ENCODE results near the gene PLEKHG5.

Gene PLEKHG5

DNA sequence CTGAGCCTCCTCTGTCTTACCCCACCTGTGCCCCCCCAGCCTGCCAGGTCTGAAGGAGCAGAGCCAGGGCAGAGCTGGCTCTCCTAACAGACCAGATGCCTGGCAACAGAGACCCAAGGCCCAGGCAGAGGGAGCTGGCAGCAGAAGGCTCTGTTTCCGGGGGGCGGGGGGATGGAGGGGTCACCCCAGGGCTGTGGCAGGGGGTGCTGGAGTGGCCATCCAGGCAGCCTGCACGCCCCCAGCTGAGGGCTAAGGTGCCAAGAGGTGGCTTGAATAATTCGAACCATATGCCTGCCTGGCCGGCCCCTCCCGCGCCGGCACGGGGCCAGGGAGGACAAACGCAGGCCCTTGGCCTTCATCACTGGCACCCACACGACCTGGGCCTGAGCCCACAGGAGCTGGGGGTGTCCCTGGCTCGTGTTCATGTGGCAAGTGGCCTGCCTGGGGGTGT, 16.0 kb upstream of the PLEKHG5 start:
- TF ChIP-seq FOXP2 (optimal IDR thresholded peaks at IDR 0.05; ENCODE audit: borderline replicate concordance, extremely low read depth, extremely low read length, insufficient read depth) (no peak), SIN3A (IDR thresholded peaks at IDR 0.05; ENCODE audit: borderline replicate concordance, insufficient read depth, low read length) (no peak), TAF1 (IDR thresholded peaks at IDR 0.05; ENCODE audit: borderline replicate concordance, insufficient read depth, low read length) (no peak)

GRCh38 chr1:6507037-6507428, 15.6 kb upstream of the PLEKHG5 start:
- TF ChIP-seq TAF1 (IDR thresholded peaks at IDR 0.05; ENCODE audit: borderline replicate concordance, insufficient read depth, low read length) (no peak), REST (IDR thresholded peaks at IDR 0.05; ENCODE audit: insufficient read depth in 1 of 2, low read depth in 2 of 2, low read length in 2 of 2) (no peak), SIN3A (IDR thresholded peaks at IDR 0.05; ENCODE audit: borderline replicate concordance, insufficient read depth, low read length) (no peak), POLR2AphosphoS5 (IDR thresholded peaks at IDR 0.05; ENCODE audit: low read depth, low read length) (no peak), FOXP2 (optimal IDR thresholded peaks at IDR 0.05; ENCODE audit: borderline replicate concordance, extremely low read depth, extremely low read length, insufficient read depth) (no peak)

DNA sequence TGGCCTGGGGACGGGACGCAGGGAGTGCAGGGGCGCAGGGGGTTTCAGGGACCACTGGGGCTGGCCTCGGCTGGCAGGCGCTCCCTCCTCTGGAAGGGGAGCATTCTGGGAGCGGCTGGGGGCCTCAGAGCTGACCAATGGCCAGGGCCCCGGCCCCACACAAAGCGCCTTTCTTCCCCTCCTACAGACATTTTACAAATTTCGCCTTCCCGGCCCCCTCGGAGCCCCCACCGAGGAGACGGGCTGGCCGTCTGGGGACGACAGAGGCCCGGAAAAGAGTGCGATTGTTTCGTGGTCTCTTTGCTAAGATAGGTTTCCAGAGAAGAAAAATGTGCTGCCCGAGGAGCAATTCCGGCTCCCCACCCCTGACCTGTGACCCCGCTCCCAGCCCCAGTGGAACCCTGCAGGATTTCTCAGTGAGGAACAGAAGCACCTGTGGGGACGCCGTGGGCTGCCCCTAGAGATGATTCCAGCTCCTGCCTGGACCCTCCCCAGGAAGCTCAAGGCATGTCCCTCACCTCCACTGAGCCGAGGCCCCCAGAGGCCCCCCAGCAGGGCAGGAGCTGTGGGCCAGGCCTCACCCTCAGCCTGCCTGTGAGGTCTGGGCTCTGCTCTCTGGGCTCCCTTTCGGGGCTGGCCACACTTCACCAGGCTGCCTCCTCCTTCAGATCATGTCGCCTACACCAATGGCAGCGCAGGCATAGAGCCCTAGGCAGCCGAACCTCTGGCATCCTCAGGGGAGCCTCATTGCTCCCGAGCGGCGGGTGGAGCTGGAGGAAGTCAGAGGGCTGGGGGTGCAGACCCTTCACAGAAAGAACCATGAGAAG, 15.0 kb upstream of the PLEKHG5 start:
- TF ChIP-seq REST (IDR thresholded peaks at IDR 0.05; ENCODE audit: insufficient read depth in 1 of 2, low read depth in 2 of 2, low read length in 2 of 2) (no peak), SIN3A (IDR thresholded peaks at IDR 0.05; ENCODE audit: borderline replicate concordance, insufficient read depth, low read length) (no peak), FOXP2 (optimal IDR thresholded peaks at IDR 0.05; ENCODE audit: borderline replicate concordance, extremely low read depth, extremely low read length, insufficient read depth) (no peak), TAF1 (IDR thresholded peaks at IDR 0.05; ENCODE audit: borderline replicate concordance, insufficient read depth, low read length) (no peak), POLR2AphosphoS5 (IDR thresholded peaks at IDR 0.05; ENCODE audit: low read depth, low read length) (no peak)

DNA sequence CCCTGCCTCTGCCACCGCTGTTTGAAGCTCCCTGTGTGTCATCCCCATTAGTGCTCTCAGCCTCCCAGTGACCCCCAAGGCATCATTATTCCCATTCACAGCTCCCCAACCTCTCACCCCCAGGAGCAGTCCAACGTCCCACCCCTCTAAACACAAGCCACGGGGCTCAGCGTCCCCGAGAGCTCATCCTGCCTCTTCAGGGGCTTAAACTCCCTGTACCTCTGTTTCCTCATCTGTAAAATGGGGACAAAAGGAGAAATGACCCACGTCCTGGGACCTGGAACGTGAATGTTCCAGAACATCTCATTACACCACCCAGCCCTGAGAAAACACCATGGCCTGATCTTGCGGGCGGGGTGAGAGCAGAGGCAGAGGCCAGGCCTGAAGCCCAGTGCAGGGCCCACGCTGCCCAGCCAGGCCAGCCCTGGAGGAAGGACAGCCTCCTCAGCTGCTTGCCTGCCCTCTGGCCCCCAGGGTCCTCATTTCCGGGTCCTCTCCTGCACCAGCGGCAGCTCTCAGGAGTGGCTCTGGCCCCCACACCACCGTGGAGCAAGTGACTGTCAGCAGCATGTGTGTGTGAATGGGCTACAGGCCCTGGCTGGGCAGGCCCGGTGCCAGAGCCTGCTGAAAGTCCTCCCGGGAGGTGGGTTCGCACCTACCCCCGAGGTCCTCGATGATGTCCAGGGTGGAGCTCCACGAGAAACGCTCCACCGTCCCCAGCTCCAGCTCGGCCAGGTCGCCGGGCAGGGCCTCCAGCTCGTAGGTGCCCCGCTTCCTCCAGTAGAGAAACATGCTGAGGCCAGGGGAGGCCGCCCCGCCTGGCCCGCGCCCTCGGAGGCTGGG, 14.1 kb upstream of the PLEKHG5 start:
- TF ChIP-seq POLR2AphosphoS5 (IDR thresholded peaks at IDR 0.05; ENCODE audit: low read depth, low read length) (no peak), SIN3A (IDR thresholded peaks at IDR 0.05; ENCODE audit: borderline replicate concordance, insufficient read depth, low read length) (no peak), TAF1 (IDR thresholded peaks at IDR 0.05; ENCODE audit: borderline replicate concordance, insufficient read depth, low read length) (no peak), REST (IDR thresholded peaks at IDR 0.05; ENCODE audit: insufficient read depth in 1 of 2, low read depth in 2 of 2, low read length in 2 of 2) (no peak), FOXP2 (optimal IDR thresholded peaks at IDR 0.05; ENCODE audit: borderline replicate concordance, extremely low read depth, extremely low read length, insufficient read depth) (no peak)

DNA sequence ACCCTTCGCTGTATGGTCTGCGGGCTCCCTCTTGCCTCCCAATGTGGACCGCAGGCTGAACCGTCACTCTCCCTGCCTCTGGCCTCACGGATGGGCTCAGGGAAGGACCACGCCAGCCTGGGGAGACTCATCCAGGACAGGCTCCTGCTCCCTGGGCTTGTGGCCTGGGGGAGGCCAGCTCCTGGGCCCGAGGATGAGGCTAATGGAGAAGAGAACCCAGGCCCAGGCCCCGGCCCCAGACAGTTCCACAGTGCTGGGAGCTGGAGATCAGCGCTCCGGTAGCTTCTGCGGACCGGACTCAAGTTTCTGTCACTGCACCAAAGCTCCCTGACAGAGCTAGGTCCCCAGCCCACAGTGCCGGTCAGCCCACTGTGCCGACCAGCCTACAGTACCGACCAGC, 13.4 kb upstream of the PLEKHG5 start:
- TF ChIP-seq REST (IDR thresholded peaks at IDR 0.05; ENCODE audit: insufficient read depth in 1 of 2, low read depth in 2 of 2, low read length in 2 of 2), result no peak
- no peak for TF ChIP-seq SIN3A (IDR thresholded peaks at IDR 0.05; ENCODE audit: borderline replicate concordance, insufficient read depth, low read length)
- TF ChIP-seq FOXP2 (optimal IDR thresholded peaks at IDR 0.05; ENCODE audit: borderline replicate concordance, extremely low read depth, extremely low read length, insufficient read depth), result no peak
- TF ChIP-seq TAF1 (IDR thresholded peaks at IDR 0.05; ENCODE audit: borderline replicate concordance, insufficient read depth, low read length), result no peak
- no peak for TF ChIP-seq POLR2AphosphoS5 (IDR thresholded peaks at IDR 0.05; ENCODE audit: low read depth, low read length)

All from PFSK-1 (cell line).